A673 (cell line): ENCODE measurements around the gene LRRC3B. TPM values are rescaled to one million over a fixed set of nuclear protein-coding genes. Genes with fewer than 3 reads are reported as not detected.

ENCODE experiments used
- BruUV-seq: library from RNA; stranded (reverse); fragments of 400-500 nt; replicated peaks from 2 replicates; lab custom pipeline; 2021; lab: Mats Ljungman, UMichigan
- CTCF ChIA-PET: fragments of 300-600 bp; sonication (Branson Sonifier 250); formaldehyde crosslinking; loops from one replicate; lab custom pipeline; 2022; ENCODE audit warnings: antibody characterized with exemption; lab: Charles Lee
- POLR2A ChIA-PET: fragments of 300-600 bp; sonication (Branson Sonifier 250); formaldehyde crosslinking; loops from one replicate; lab custom pipeline; 2022; ENCODE audit warnings: antibody characterized with exemption; ENCODE audit not compliant: low non-redundant PET; lab: Charles Lee
- DNase-seq: peaks from one replicate; pipeline ENCODE4 v3.0.0-alpha.2; 2015; ENCODE audit warnings: low spot score
- H3K27ac ChIP-seq: fragments of 200-600 bp; sonication (generic); 2 replicates; pipeline ENCODE4 v1.5.1; 2016; ENCODE audit warnings: mixed run types, low read depth, mild to moderate bottlenecking, mixed read lengths, antibody characterized with exemption, low read length; ENCODE audit not compliant: poor library complexity, severe bottlenecking
- H3K27me3 ChIP-seq: fragments of 200-600 bp; sonication (generic); replicated peaks from 2 replicates; pipeline ENCODE4 v1.6.1; 2017; ENCODE audit warnings: mixed run types, low read depth, mild to moderate bottlenecking, mixed read lengths, antibody characterized with exemption, low read length; ENCODE audit not compliant: insufficient read depth, poor library complexity
- H3K36me3 ChIP-seq: fragments of 200-600 bp; sonication (generic); 2 replicates; pipeline ENCODE4 v1.6.1; 2016; ENCODE audit warnings: mixed run types, mild to moderate bottlenecking, mixed read lengths, antibody characterized with exemption, low read length; ENCODE audit not compliant: insufficient read depth, poor library complexity, severe bottlenecking
- H3K4me1 ChIP-seq: fragments of 200-600 bp; sonication (generic); 2 replicates; pipeline ENCODE4 v1.6.1; 2017; ENCODE audit warnings: mixed run types, mild to moderate bottlenecking, mixed read lengths, antibody characterized with exemption, low read length; ENCODE audit not compliant: insufficient read depth, poor library complexity, severe bottlenecking
- H3K4me3 ChIP-seq: fragments of 200-600 bp; sonication (generic); 2 replicates; pipeline ENCODE4 v1.5.1; 2016; ENCODE audit warnings: low read depth, mixed run types, mild to moderate bottlenecking, mixed read lengths, low read length; ENCODE audit not compliant: poor library complexity, severe bottlenecking
- H3K9me3 ChIP-seq: fragments of 200-600 bp; sonication (generic); 2 replicates; pipeline ENCODE4 v1.6.1; 2016; ENCODE audit warnings: mixed run types, low read depth, mild to moderate bottlenecking, mixed read lengths, antibody characterized with exemption, low read length; ENCODE audit not compliant: poor library complexity, severe bottlenecking
- CTCF ChIP-seq: fragments of 300-800, 200-600 bp; sonication (generic); conservative IDR thresholded peaks from 2 replicates; pipeline ENCODE4 v1.5.1; 2017; ENCODE audit warnings: low read depth, mild to moderate bottlenecking, antibody characterized with exemption, low read length, moderate library complexity, mixed read lengths
- EZH2 ChIP-seq: fragments of 200-600 bp; sonication (generic); IDR thresholded peaks from 2 replicates; pipeline ENCODE4 v1.6.1; 2017; ENCODE audit warnings: borderline replicate concordance, low read depth, mild to moderate bottlenecking, mixed read lengths, antibody characterized with exemption, low read length; ENCODE audit not compliant: poor library complexity, severe bottlenecking
- intact Hi-C: fragments of 100-400 bp; cut with micrococcal nuclease; formaldehyde crosslinking; loops from one replicate; pipeline ENCODE4 v1.10.0; 2022; ENCODE audit not compliant: unreplicated experiment
- total RNA-seq: library from RNA; stranded (reverse); gene quantifications from 2 replicates; pipeline ENCODE4 v1.2.3, GENCODE V29; 2021

LRRC3B gene
- total RNA-seq, 1 experiment from 2014 or later = not detected

DNA sequence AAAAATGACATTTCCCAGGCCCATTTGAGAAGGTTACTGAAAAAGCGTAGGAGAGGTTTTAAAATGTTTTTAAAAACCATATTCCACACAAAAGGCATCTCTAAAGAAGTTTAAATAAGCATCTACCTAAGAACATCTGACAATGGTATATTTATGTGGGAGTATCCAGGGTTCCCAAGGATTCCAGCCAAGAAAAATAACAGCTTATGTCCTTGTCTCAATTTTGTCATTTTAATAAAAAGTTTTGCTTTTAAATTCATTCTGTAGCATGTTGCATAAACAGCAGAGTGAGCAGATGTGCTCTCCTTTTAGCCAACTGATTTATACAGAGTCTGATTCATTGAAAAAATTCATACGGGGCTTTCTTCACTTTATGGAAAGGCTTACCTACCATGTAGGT lies 129.9 kb downstream of the LRRC3B start:
- intact Hi-C loops = no loop called here
- no peaks in the 10 kb centered on the region for H3K27me3 ChIP-seq
- DNase-seq = no peak
- TF ChIP-seq EZH2 (no peak), CTCF (no peak)
- BruUV-seq = no TSS peak
- H3K9me3 ChIP-seq = no peaks in the 10 kb centered on the region
- CTCF ChIA-PET = no interaction called here
- no peaks in the 10 kb centered on the region for H3K36me3 ChIP-seq
- H3K4me1 ChIP-seq = no peaks in the 10 kb centered on the region
- POLR2A ChIA-PET = no interaction called here
- H3K4me3 ChIP-seq = no peak overlapping the region
- no peak overlapping the region for H3K27ac ChIP-seq

- intact Hi-C loops = no loop called here
- no TSS peak for BruUV-seq
- Histone ChIP-seq H3K4me3 (no peak overlapping the region), H3K27me3 (no peaks in the 10 kb centered on the region), H3K4me1 (no peaks in the 10 kb centered on the region), H3K27ac (no peak overlapping the region), H3K9me3 (no peaks in the 10 kb centered on the region), H3K36me3 (no peaks in the 10 kb centered on the region)
- ChIA-PET POLR2A (no interaction called here), CTCF (no interaction called here)
- no peak for DNase-seq
- TF ChIP-seq EZH2 (no peak), CTCF (no peak)
These were observed 130.5 kb downstream of the LRRC3B start for GRCh38 chr3:26753095-26753494.

- ChIA-PET CTCF (no interaction called here), POLR2A (no interaction called here)
- intact Hi-C loops = no loop called here
- DNase-seq = no peak
- Histone ChIP-seq H3K4me3 (no peak overlapping the region), H3K27ac (no peak overlapping the region), H3K36me3 (no peaks in the 10 kb centered on the region), H3K9me3 (no peaks in the 10 kb centered on the region), H3K27me3 (no peaks in the 10 kb centered on the region), H3K4me1 (no peaks in the 10 kb centered on the region)
- BruUV-seq = no TSS peak
- TF ChIP-seq CTCF = no peak
- no peak for TF ChIP-seq EZH2
These were observed 135.4 kb downstream of the LRRC3B start for GRCh38 chr3:26757978-26758377.
